Measurements from ENCODE around the gene WDR7.
A peak's percentile ranks its signal among the peaks of the same experiment; 100 is the strongest.

The WDR7 gene

GRCh38 chr18:56997200-56997599 lies 346.0 kb downstream of the WDR7 start:
- DNase-seq (ENCODE audit: low spot score) (no peak), ATAC-seq (ENCODE audit: low read depth) (no peak)
- no peak overlapping the region for H3K4me3 ChIP-seq (ENCODE audit: severe bottlenecking)
- no peak overlapping the region for H3K27ac ChIP-seq (ENCODE audit: poor library complexity, severe bottlenecking)
- no peaks in the 10 kb centered on the region for H3K27me3 ChIP-seq (ENCODE audit: insufficient read depth, poor library complexity, severe bottlenecking)
- peaks cover 7% of the 10 kb centered on the region for H3K4me1 ChIP-seq (ENCODE audit: insufficient read depth, poor library complexity, severe bottlenecking)
- H3K9me3 ChIP-seq (ENCODE audit: severe bottlenecking): no peaks in the 10 kb centered on the region
- no peak for TF ChIP-seq CTCF (IDR thresholded peaks at IDR 0.05; ENCODE audit: poor library complexity, severe bottlenecking)
- H3K36me3 ChIP-seq (ENCODE audit: low read depth): no peaks in the 10 kb centered on the region

- Histone ChIP-seq H3K4me1 (ENCODE audit: insufficient read depth, poor library complexity, severe bottlenecking) (peaks cover 10% of the 10 kb centered on the region), H3K27me3 (ENCODE audit: insufficient read depth, poor library complexity, severe bottlenecking) (no peaks in the 10 kb centered on the region), H3K36me3 (ENCODE audit: low read depth) (no peaks in the 10 kb centered on the region), H3K27ac (ENCODE audit: poor library complexity, severe bottlenecking) (no peak overlapping the region), H3K9me3 (ENCODE audit: severe bottlenecking) (no peaks in the 10 kb centered on the region), H3K4me3 (ENCODE audit: severe bottlenecking) (no peak overlapping the region)
- TF ChIP-seq CTCF (IDR thresholded peaks at IDR 0.05; ENCODE audit: poor library complexity, severe bottlenecking): no peak
- no peak for DNase-seq (ENCODE audit: low spot score)
- no peak for ATAC-seq (ENCODE audit: low read depth)
Measured at GRCh38 chr18:56999823-57000222, 348.7 kb downstream of the WDR7 start.

GRCh38 chr18:57002627-57003026 lies 351.5 kb downstream of the WDR7 start:
- TF ChIP-seq CTCF (IDR thresholded peaks at IDR 0.05; ENCODE audit: poor library complexity, severe bottlenecking): no peak
- H3K4me3 ChIP-seq (ENCODE audit: severe bottlenecking): no peak overlapping the region
- DNase-seq (ENCODE audit: low spot score) (no peak), ATAC-seq (ENCODE audit: low read depth) (no peak)
- no peaks in the 10 kb centered on the region for H3K36me3 ChIP-seq (ENCODE audit: low read depth)
- no peaks in the 10 kb centered on the region for H3K27me3 ChIP-seq (ENCODE audit: insufficient read depth, poor library complexity, severe bottlenecking)
- H3K9me3 ChIP-seq (ENCODE audit: severe bottlenecking): no peaks in the 10 kb centered on the region
- H3K4me1 ChIP-seq (ENCODE audit: insufficient read depth, poor library complexity, severe bottlenecking): peaks cover 14% of the 10 kb centered on the region
- H3K27ac ChIP-seq (ENCODE audit: poor library complexity, severe bottlenecking): no peak overlapping the region

- Histone ChIP-seq H3K9me3 (ENCODE audit: severe bottlenecking) (no peaks in the 10 kb centered on the region), H3K4me1 (ENCODE audit: insufficient read depth, poor library complexity, severe bottlenecking) (peaks cover 14% of the 10 kb centered on the region), H3K27ac (ENCODE audit: poor library complexity, severe bottlenecking) (no peak overlapping the region), H3K4me3 (ENCODE audit: severe bottlenecking) (no peak overlapping the region), H3K27me3 (ENCODE audit: insufficient read depth, poor library complexity, severe bottlenecking) (no peaks in the 10 kb centered on the region), H3K36me3 (ENCODE audit: low read depth) (no peaks in the 10 kb centered on the region)
- ATAC-seq (ENCODE audit: low read depth): no peak
- no peak for DNase-seq (ENCODE audit: low spot score)
- no peak for TF ChIP-seq CTCF (IDR thresholded peaks at IDR 0.05; ENCODE audit: poor library complexity, severe bottlenecking)
Measured at GRCh38 chr18:57003342-57003741, 352.2 kb downstream of the WDR7 start.

- H3K36me3 ChIP-seq (ENCODE audit: low read depth): no peaks in the 10 kb centered on the region
- DNase-seq (ENCODE audit: low spot score) (no peak), ATAC-seq (ENCODE audit: low read depth) (peak; percentile 86)
- no peaks in the 10 kb centered on the region for H3K27me3 ChIP-seq (ENCODE audit: insufficient read depth, poor library complexity, severe bottlenecking)
- TF ChIP-seq CTCF (IDR thresholded peaks at IDR 0.05; ENCODE audit: poor library complexity, severe bottlenecking): no peak
- no peak overlapping the region for H3K4me3 ChIP-seq (ENCODE audit: severe bottlenecking)
- H3K4me1 ChIP-seq (ENCODE audit: insufficient read depth, poor library complexity, severe bottlenecking): peaks cover 14% of the 10 kb centered on the region
- H3K9me3 ChIP-seq (ENCODE audit: severe bottlenecking): no peaks in the 10 kb centered on the region
- H3K27ac ChIP-seq (ENCODE audit: poor library complexity, severe bottlenecking): peak overlapping the region; percentile 36
Measured at GRCh38 chr18:57004366-57005121, 353.4 kb downstream of the WDR7 start.
